Brain microvascular endothelial cell (primary cell): ENCODE measurements around the gene TRPV2.

Source experiments
- DNase-seq: peaks from one replicate; pipeline ENCODE4 v3.0.0-alpha.2; 2020
- H3K27ac ChIP-seq: fragments of 250-450 bp; sonication (Bioruptor Pico); 2 replicates; pipeline ENCODE4 v1.5.1; 2020; ENCODE audit warnings: mild to moderate bottlenecking, moderate library complexity
- H3K27me3 ChIP-seq: fragments of 250-450 bp; sonication (Bioruptor Pico); replicated peaks from 2 replicates; pipeline ENCODE4 v1.5.1; 2020; ENCODE audit warnings: mild to moderate bottlenecking
- H3K36me3 ChIP-seq: fragments of 250-450 bp; sonication (Bioruptor Pico); replicated peaks from 2 replicates; pipeline ENCODE4 v1.5.1; 2020; ENCODE audit warnings: mild to moderate bottlenecking
- H3K4me3 ChIP-seq: 2 replicates; pipeline ENCODE4 v1.5.1; 2011; ENCODE audit warnings: low read depth, mild to moderate bottlenecking, control low read depth, low read length, moderate library complexity
- CTCF ChIP-seq: IDR thresholded peaks from 2 replicates; pipeline ENCODE4 v1.5.1; 2011; ENCODE audit warnings: low read depth, mild to moderate bottlenecking, moderate library complexity, low read length, control low read depth, inconsistent platforms; ENCODE audit errors: missing control alignments
- in situ Hi-C: cut with HindIII; loops from 2 replicates; pipeline ENCODE4 v1.10.0; 2017; ENCODE audit warnings: low sequenced_read_pairs, low pct_ligation_motif_present

The TRPV2 gene

GRCh38 chr17:16415031-16415924 lies at the start of gene TRPV2:
TRPV2 (plus strand) TSS chr17:16415571; CDS start chr17:16417669, 2,098 bp downstream.
- Histone ChIP-seq H3K4me3 (peak within 1 kb of the TSS; percentile 71), H3K27me3 (no peaks in the 10 kb centered on the region), H3K27ac (peak within 1 kb of the TSS; percentile 88), H3K36me3 (peaks cover 18% of the 10 kb centered on the region)
- in situ Hi-C loops: no loop called here
- TF ChIP-seq CTCF: peak; percentile 52
- DNase-seq: no peak

- in situ Hi-C loops: no loop called here
- TF ChIP-seq CTCF: no peak
- Histone ChIP-seq H3K36me3 (no peaks in the 10 kb centered on the region), H3K27ac (peak overlapping the region; percentile 13), H3K4me3 (no peak overlapping the region), H3K27me3 (no peaks in the 10 kb centered on the region)
- DNase-seq: peak; percentile 93
Measured at GRCh38 chr17:16371742-16372141, 43.6 kb upstream of the TRPV2 start.

- peak; percentile 67 for DNase-seq
- H3K4me3 ChIP-seq: no peak overlapping the region
- in situ Hi-C loops: no loop called here
- TF ChIP-seq CTCF: no peak
- no peaks in the 10 kb centered on the region for H3K36me3 ChIP-seq
- H3K27ac ChIP-seq: no peak overlapping the region
- no peaks in the 10 kb centered on the region for H3K27me3 ChIP-seq
Measured at GRCh38 chr17:16374146-16374938, 41.0 kb upstream of the TRPV2 start.

- H3K36me3 ChIP-seq: peaks cover 6% of the 10 kb centered on the region
- TF ChIP-seq CTCF: no peak
- no peak overlapping the region for H3K27ac ChIP-seq
- no peaks in the 10 kb centered on the region for H3K27me3 ChIP-seq
- in situ Hi-C loops: no loop called here
- H3K4me3 ChIP-seq: no peak overlapping the region
- peak; percentile 35 for DNase-seq
Measured at GRCh38 chr17:16377941-16378341, 37.4 kb upstream of the TRPV2 start.

- H3K27me3 ChIP-seq: no peaks in the 10 kb centered on the region
- in situ Hi-C loops: no loop called here
- peaks cover 14% of the 10 kb centered on the region for H3K36me3 ChIP-seq
- no peak for DNase-seq
- no peak for TF ChIP-seq CTCF
- H3K4me3 ChIP-seq: no peak overlapping the region
- H3K27ac ChIP-seq: no peak overlapping the region
Measured at GRCh38 chr17:16378636-16379282, 36.6 kb upstream of the TRPV2 start.
